ENCODE results near the gene AKAP13. TPM values are rescaled to one million over a fixed set of nuclear protein-coding genes. Genes with fewer than 3 reads are reported as not detected.
"Not testable (repeated sequence)": the region's sequence is repeated elsewhere in the genome, so short reads cannot be mapped to it uniquely, and the experiment has no call there.

The AKAP13 gene
- total RNA-seq, 2 experiments from 2014 or later, result 198 to 220 TPM

- H3K27ac Mint-ChIP-seq, result no peak overlapping the region
- peaks cover 1% of the 10 kb centered on the region for H3K9me3 Mint-ChIP-seq
- DNase-seq, result no peak
- H3K4me1 Mint-ChIP-seq, result peaks cover 16% of the 10 kb centered on the region
- no peak for ATAC-seq (ENCODE audit: low read depth)
- no peak overlapping the region for H3K4me3 Mint-ChIP-seq
- H3K27me3 Mint-ChIP-seq, result no peaks in the 10 kb centered on the region
- peaks cover 2% of the 10 kb centered on the region for H3K36me3 Mint-ChIP-seq
- POLR2A ChIA-PET, result no interaction called here
Observed at GRCh38 chr15:85430406-85431204, 50.2 kb downstream of the AKAP13 start.

GRCh38 chr15:85439996-85440395 is 59.6 kb downstream of the AKAP13 start:
- Mint-ChIP-seq H3K36me3 (no peaks in the 10 kb centered on the region), H3K4me1 (peaks cover 18% of the 10 kb centered on the region), H3K27ac (no peak overlapping the region), H3K4me3 (no peak overlapping the region), H3K9me3 (no peaks in the 10 kb centered on the region), H3K27me3 (no peaks in the 10 kb centered on the region)
- DNase-seq (no peak), ATAC-seq (ENCODE audit: low read depth) (no peak)
- POLR2A ChIA-PET, result no interaction called here

- no peaks in the 10 kb centered on the region for H3K9me3 Mint-ChIP-seq
- no peaks in the 10 kb centered on the region for H3K36me3 Mint-ChIP-seq
- ATAC-seq (ENCODE audit: low read depth) (no peak), DNase-seq (no peak)
- H3K4me3 Mint-ChIP-seq, result no peak overlapping the region
- H3K27me3 Mint-ChIP-seq, result no peaks in the 10 kb centered on the region
- H3K4me1 Mint-ChIP-seq, result peaks cover 19% of the 10 kb centered on the region
- POLR2A ChIA-PET, result no interaction called here
- no peak overlapping the region for H3K27ac Mint-ChIP-seq
Observed at GRCh38 chr15:85440451-85440850, 60.0 kb downstream of the AKAP13 start.

GRCh38 chr15:85441854-85442253 is 61.5 kb downstream of the AKAP13 start:
- H3K27ac Mint-ChIP-seq; H3K9me3 Mint-ChIP-seq; ATAC-seq (ENCODE audit: low read depth); H3K36me3 Mint-ChIP-seq; POLR2A ChIA-PET; H3K27me3 Mint-ChIP-seq; DNase-seq; H3K4me3 Mint-ChIP-seq: not testable (repeated sequence)
- H3K4me1 Mint-ChIP-seq, result peaks cover 20% of the 10 kb centered on the region

GRCh38 chr15:85443046-85443445 is 62.6 kb downstream of the AKAP13 start:
- no peak overlapping the region for H3K4me3 Mint-ChIP-seq
- no peaks in the 10 kb centered on the region for H3K27me3 Mint-ChIP-seq
- POLR2A ChIA-PET, result interaction anchor here (1.2 kb wide), 1 partner anchor 63 kb away, joined by 4 read pairs; the partner anchor contains the start of gene AKAP13
- H3K9me3 Mint-ChIP-seq, result peaks cover 8% of the 10 kb centered on the region
- H3K36me3 Mint-ChIP-seq, result peaks cover 12% of the 10 kb centered on the region
- DNase-seq (no peak), ATAC-seq (ENCODE audit: low read depth) (no peak)
- no peak overlapping the region for H3K27ac Mint-ChIP-seq
- H3K4me1 Mint-ChIP-seq, result peaks cover 22% of the 10 kb centered on the region

- DNase-seq, result no peak
- Mint-ChIP-seq H3K27ac (peak overlapping the region; percentile 27), H3K36me3 (peaks cover 15% of the 10 kb centered on the region), H3K4me3 (peak overlapping the region; percentile 46), H3K9me3 (peaks cover 8% of the 10 kb centered on the region), H3K4me1 (peaks cover 22% of the 10 kb centered on the region), H3K27me3 (no peaks in the 10 kb centered on the region)
- POLR2A ChIA-PET, result interaction anchor here (1.2 kb wide), 1 partner anchor 63 kb away, joined by 4 read pairs; the partner anchor contains the start of gene AKAP13
- ATAC-seq (ENCODE audit: low read depth), result peak; percentile 66
Observed at GRCh38 chr15:85443593-85444087, 63.2 kb downstream of the AKAP13 start.

GRCh38 chr15:85444122-85444745 is 63.8 kb downstream of the AKAP13 start:
- peaks cover 22% of the 10 kb centered on the region for H3K4me1 Mint-ChIP-seq
- DNase-seq (no peak), ATAC-seq (ENCODE audit: low read depth) (no peak)
- H3K27ac Mint-ChIP-seq, result no peak overlapping the region
- peaks cover 10% of the 10 kb centered on the region for H3K9me3 Mint-ChIP-seq
- H3K27me3 Mint-ChIP-seq, result no peaks in the 10 kb centered on the region
- POLR2A ChIA-PET, result interaction anchor here (0.6 to 1.2 kb wide), 2 partner anchors 64 to 148 kb away, joined by 4 read pairs; partner anchors contain the start of gene AKAP13
- H3K36me3 Mint-ChIP-seq, result peaks cover 18% of the 10 kb centered on the region
- H3K4me3 Mint-ChIP-seq, result no peak overlapping the region

GRCh38 chr15:85445361-85445760 is 65.0 kb downstream of the AKAP13 start:
- no peak for ATAC-seq (ENCODE audit: low read depth)
- H3K27ac Mint-ChIP-seq, result no peak overlapping the region
- peaks cover 27% of the 10 kb centered on the region for H3K36me3 Mint-ChIP-seq
- POLR2A ChIA-PET, result no interaction called here
- peaks cover 22% of the 10 kb centered on the region for H3K4me1 Mint-ChIP-seq
- peaks cover 21% of the 10 kb centered on the region for H3K9me3 Mint-ChIP-seq
- no peaks in the 10 kb centered on the region for H3K27me3 Mint-ChIP-seq
- DNase-seq, result no peak
- H3K4me3 Mint-ChIP-seq, result no peak overlapping the region

- POLR2A ChIA-PET, result no interaction called here
- Mint-ChIP-seq H3K4me1 (peaks cover 4% of the 10 kb centered on the region), H3K27ac (no peak overlapping the region), H3K9me3 (peaks cover 39% of the 10 kb centered on the region), H3K4me3 (no peak overlapping the region), H3K36me3 (peaks cover 43% of the 10 kb centered on the region), H3K27me3 (no peaks in the 10 kb centered on the region)
- DNase-seq (no peak), ATAC-seq (ENCODE audit: low read depth) (no peak)
Observed at GRCh38 chr15:85451099-85451700, 70.8 kb downstream of the AKAP13 start.

- H3K27ac Mint-ChIP-seq, result no peak overlapping the region
- H3K27me3 Mint-ChIP-seq, result no peaks in the 10 kb centered on the region
- H3K9me3 Mint-ChIP-seq, result peaks cover 36% of the 10 kb centered on the region
- H3K4me3 Mint-ChIP-seq, result no peak overlapping the region
- DNase-seq, result no peak
- H3K36me3 Mint-ChIP-seq, result peaks cover 41% of the 10 kb centered on the region
- POLR2A ChIA-PET, result no interaction called here
- H3K4me1 Mint-ChIP-seq, result peaks cover 4% of the 10 kb centered on the region
- ATAC-seq (ENCODE audit: low read depth), result no peak
Observed at GRCh38 chr15:85452436-85452835, 72.0 kb downstream of the AKAP13 start.

- H3K4me3 Mint-ChIP-seq, result no peak overlapping the region
- peaks cover 32% of the 10 kb centered on the region for H3K36me3 Mint-ChIP-seq
- peaks cover 36% of the 10 kb centered on the region for H3K9me3 Mint-ChIP-seq
- no peak for ATAC-seq (ENCODE audit: low read depth)
- no peak for DNase-seq
- H3K27ac Mint-ChIP-seq, result no peak overlapping the region
- POLR2A ChIA-PET, result no interaction called here
- H3K4me1 Mint-ChIP-seq, result peaks cover 3% of the 10 kb centered on the region
- no peaks in the 10 kb centered on the region for H3K27me3 Mint-ChIP-seq
Observed at GRCh38 chr15:85453144-85453872, 72.9 kb downstream of the AKAP13 start.

GRCh38 chr15:85454403-85454802 is 74.0 kb downstream of the AKAP13 start:
- no peaks in the 10 kb centered on the region for H3K27me3 Mint-ChIP-seq
- ATAC-seq (ENCODE audit: low read depth) (no peak), DNase-seq (no peak)
- no peak overlapping the region for H3K27ac Mint-ChIP-seq
- H3K4me3 Mint-ChIP-seq, result no peak overlapping the region
- peaks cover 3% of the 10 kb centered on the region for H3K4me1 Mint-ChIP-seq
- H3K9me3 Mint-ChIP-seq, result peaks cover 32% of the 10 kb centered on the region
- POLR2A ChIA-PET, result no interaction called here
- peaks cover 27% of the 10 kb centered on the region for H3K36me3 Mint-ChIP-seq

- H3K27ac Mint-ChIP-seq, result no peak overlapping the region
Observed at GRCh38 chr15:85455891-85456290, 75.5 kb downstream of the AKAP13 start.

More at GRCh38 chr15:85455891-85456290, 75.5 kb downstream of the AKAP13 start:
- no peaks in the 10 kb centered on the region for H3K27me3 Mint-ChIP-seq
- ATAC-seq (ENCODE audit: low read depth), result no peak
- H3K4me1 Mint-ChIP-seq, result peaks cover 6% of the 10 kb centered on the region
- no peak for DNase-seq
- no peak overlapping the region for H3K4me3 Mint-ChIP-seq
- POLR2A ChIA-PET, result no interaction called here
- peaks cover 14% of the 10 kb centered on the region for H3K36me3 Mint-ChIP-seq
- peaks cover 18% of the 10 kb centered on the region for H3K9me3 Mint-ChIP-seq
